LNCaP clone FGC (cell line): ENCODE results near the gene MYL11.
A peak's percentile ranks its signal among the peaks of the same experiment; 100 is the strongest.

Source experiments
- DNase-seq: peaks from one replicate; pipeline ENCODE4 v3.0.0-alpha.2; 2011; ENCODE audit warnings: low read depth
- H3K4me3 ChIP-seq: 2 replicates; pipeline ENCODE4 v1.5.1; 2011; ENCODE audit warnings: mild to moderate bottlenecking, low read depth, low read length, control low read depth
- CTCF ChIP-seq: IDR thresholded peaks from 2 replicates; pipeline ENCODE4 v1.5.1; 2012; ENCODE audit warnings: mild to moderate bottlenecking; ENCODE audit not compliant: control insufficient read depth, insufficient read depth; ENCODE audit errors: extremely low read depth

MYL11 gene

GRCh38 chr16:30375864-30376263 is 1.3 kb downstream of the MYL11 start:
- no peak for TF ChIP-seq CTCF
- H3K4me3 ChIP-seq: no peak overlapping the region
- DNase-seq: no peak

- TF ChIP-seq CTCF: no peak
- H3K4me3 ChIP-seq: no peak overlapping the region
- DNase-seq: no peak
These were observed 1.9 kb downstream of the MYL11 start for GRCh38 chr16:30376461-30376902.

GRCh38 chr16:30377050-30377811 is 2.6 kb downstream of the MYL11 start:
- H3K4me3 ChIP-seq: peak overlapping the region; percentile 80
- DNase-seq: no peak
- no peak for TF ChIP-seq CTCF

- TF ChIP-seq CTCF: no peak
- DNase-seq: peak; percentile 64
- H3K4me3 ChIP-seq: peak overlapping the region; percentile 80
These were observed 3.2 kb downstream of the MYL11 start for GRCh38 chr16:30377812-30378235.

- TF ChIP-seq CTCF: no peak
- DNase-seq: peak; percentile 89
- H3K4me3 ChIP-seq: peak overlapping the region; percentile 80
These were observed 3.9 kb downstream of the MYL11 start for GRCh38 chr16:30378236-30379157.

GRCh38 chr16:30379158-30379783 is 4.7 kb downstream of the MYL11 start:
- DNase-seq: no peak
- peak overlapping the region; percentile 80 for H3K4me3 ChIP-seq

More at GRCh38 chr16:30379158-30379783, 4.7 kb downstream of the MYL11 start:
- no peak for TF ChIP-seq CTCF
